ENCODE measurements around the gene SCNN1G.
A peak's percentile ranks its signal among the peaks of the same experiment; 100 is the strongest.
"Not testable (repeated sequence)": the region's sequence is repeated elsewhere in the genome, so short reads cannot be mapped to it uniquely, and the experiment has no call there.

Gene SCNN1G, protein sequence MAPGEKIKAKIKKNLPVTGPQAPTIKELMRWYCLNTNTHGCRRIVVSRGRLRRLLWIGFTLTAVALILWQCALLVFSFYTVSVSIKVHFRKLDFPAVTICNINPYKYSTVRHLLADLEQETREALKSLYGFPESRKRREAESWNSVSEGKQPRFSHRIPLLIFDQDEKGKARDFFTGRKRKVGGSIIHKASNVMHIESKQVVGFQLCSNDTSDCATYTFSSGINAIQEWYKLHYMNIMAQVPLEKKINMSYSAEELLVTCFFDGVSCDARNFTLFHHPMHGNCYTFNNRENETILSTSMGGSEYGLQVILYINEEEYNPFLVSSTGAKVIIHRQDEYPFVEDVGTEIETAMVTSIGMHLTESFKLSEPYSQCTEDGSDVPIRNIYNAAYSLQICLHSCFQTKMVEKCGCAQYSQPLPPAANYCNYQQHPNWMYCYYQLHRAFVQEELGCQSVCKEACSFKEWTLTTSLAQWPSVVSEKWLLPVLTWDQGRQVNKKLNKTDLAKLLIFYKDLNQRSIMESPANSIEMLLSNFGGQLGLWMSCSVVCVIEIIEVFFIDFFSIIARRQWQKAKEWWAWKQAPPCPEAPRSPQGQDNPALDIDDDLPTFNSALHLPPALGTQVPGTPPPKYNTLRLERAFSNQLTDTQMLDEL

GRCh38 chr16:23182679-23183542 is at the start of gene SCNN1G:
Gene SCNN1G (plus strand): TSS chr16:23182745. CDS start chr16:23186272, 3,527 bp downstream.
- no peak for DNase-seq (ENCODE audit: low read depth)

DNA sequence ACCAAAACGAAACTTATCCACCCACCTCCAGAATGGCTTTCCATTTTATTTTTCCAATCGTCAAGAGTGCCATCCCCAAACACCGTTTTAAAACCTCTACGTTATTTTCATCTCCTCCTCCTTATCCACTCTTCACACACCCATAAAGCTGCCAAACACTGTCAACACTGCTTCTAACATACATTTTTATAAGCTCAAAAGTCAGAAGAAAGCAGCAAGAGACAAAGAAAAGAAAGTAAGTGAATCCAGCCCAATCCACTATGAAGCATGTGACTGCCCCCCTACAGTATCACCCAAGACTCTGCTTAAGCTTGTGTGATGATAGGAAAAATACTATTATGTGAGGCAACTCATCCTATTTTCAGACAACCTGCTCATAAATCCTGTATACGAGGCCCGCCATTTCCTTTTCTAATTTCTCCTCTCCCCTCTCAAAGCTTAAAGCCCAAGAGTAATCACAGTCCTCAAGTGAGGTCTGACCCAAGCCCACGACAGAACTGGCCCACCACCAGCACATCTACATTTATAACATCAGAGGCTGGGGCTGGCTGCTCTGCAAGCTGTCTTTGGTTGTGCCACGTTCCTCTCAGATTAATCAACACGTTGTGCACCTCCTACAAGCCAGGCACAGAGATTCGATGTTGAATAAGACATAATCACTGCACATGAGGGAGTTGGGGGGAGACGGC is 49.6 kb upstream of the SCNN1G start:
- DNase-seq (ENCODE audit: low read depth) = no peak

- no peak for DNase-seq (ENCODE audit: low read depth)
These were observed 48.3 kb upstream of the SCNN1G start for GRCh38 chr16:23134274-23134673.

GRCh38 chr16:23137256-23137655 is 45.3 kb upstream of the SCNN1G start:
- no peak for DNase-seq (ENCODE audit: low read depth)

GRCh38 chr16:23137818-23138217 is 44.7 kb upstream of the SCNN1G start:
- no peak for DNase-seq (ENCODE audit: low read depth)

- no peak for DNase-seq (ENCODE audit: low read depth)
These were observed 42.4 kb upstream of the SCNN1G start for GRCh38 chr16:23140107-23140506.

DNA sequence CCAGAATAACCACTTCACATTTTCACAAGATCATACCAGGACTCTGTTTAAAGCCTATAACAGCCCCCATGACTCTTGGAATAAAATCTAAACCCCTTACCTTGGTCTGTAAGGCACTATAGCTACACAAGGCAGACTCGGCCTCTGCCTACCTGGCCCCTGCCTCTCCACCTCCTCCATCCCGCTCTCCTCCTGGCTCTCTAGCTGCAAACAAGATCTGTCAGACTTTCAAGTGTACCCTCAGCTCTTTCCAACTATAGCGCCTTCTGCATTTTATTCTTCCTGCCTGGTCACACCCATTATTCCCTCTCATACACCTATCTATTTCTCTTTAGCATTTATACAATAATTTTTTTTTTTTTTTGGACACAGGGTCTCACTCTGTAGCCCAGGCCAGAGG is 41.5 kb upstream of the SCNN1G start:
- no peak for DNase-seq (ENCODE audit: low read depth)

DNA sequence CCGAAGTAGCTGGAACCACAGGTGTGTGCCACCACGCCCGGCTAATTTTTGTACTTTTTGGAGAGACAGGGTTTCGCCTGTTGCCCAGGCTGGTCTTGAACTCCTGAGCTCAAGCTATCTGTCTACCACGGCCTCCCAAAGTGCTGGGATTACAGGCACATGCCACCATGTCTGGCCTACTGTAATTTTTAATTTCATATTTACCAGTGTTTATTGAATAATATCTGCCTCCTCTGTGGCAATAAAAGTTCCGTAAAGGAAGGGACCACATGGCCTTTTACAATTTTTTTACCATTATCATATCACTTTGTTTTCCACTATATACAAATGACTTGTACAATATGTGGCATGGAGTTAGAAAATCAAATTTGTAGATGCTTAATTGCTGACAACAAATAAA is 41.0 kb upstream of the SCNN1G start:
- DNase-seq (ENCODE audit: low read depth) = no peak

GRCh38 chr16:23141959-23142740 is 40.4 kb upstream of the SCNN1G start:
- no peak for DNase-seq (ENCODE audit: low read depth)

DNA sequence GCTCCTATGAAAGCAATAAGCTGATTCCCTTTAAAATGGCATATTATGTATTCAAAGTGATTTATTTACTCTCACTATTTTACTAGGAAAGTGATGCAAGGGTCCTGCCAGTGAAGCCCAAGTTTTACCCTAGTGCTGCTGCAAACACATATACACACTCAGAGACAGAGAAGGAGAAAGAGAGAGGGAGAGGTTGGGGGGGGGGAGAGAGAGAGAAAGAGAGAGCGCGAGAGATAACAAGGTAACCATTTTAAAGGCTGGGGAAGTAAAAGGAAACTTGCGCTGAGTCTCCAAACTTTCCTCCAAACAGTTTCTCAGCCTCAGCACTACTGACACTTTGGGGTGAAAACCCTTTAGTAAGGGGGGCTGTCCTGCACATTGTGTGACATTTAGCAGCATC is 39.2 kb upstream of the SCNN1G start:
- DNase-seq (ENCODE audit: low read depth) = no peak

DNA sequence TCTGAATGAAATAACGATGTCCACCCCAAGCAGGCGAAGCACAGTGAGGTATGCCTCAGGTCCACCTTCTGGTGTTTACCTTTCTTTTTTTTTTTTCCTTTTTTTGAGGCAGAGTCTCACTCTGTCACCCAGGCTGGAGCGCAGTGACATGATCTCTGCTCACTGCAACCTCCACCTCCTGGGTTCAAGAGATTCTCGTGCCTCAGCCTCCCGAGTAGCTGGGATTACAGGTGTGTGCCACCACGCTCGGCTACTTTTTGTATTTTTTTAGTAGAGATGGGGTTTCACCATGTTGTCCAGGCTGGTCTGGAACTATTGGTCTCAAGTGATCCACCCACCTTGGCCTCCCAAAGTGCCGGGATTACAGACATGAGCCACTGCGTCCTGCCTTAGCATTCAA is 38.2 kb upstream of the SCNN1G start:
- DNase-seq (ENCODE audit: low read depth) = not testable (repeated sequence)

DNA sequence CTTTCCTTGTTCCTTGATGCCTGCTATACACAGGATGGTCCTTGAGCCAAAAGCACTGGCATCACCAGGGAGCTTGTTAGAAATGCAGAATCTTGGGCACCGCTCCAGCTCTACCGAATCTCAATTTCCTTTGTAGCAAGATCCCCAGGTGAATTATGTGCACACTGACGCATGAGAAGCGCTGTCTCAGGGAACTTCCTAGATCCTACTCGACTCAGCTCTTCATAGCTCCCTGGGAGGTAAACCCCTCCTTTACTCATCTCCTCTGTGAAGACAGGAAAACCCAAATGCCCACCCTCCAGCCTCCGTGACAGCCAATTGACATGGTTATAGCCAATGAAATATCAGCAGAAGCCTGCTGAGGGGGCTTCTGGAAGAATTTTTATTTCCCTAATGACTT is 37.4 kb upstream of the SCNN1G start:
- no peak for DNase-seq (ENCODE audit: low read depth)

GRCh38 chr16:23145608-23146007 is 36.9 kb upstream of the SCNN1G start:
- DNase-seq (ENCODE audit: low read depth) = no peak

GRCh38 chr16:23146877-23147601 is 35.5 kb upstream of the SCNN1G start:
- DNase-seq (ENCODE audit: low read depth) = no peak

DNA sequence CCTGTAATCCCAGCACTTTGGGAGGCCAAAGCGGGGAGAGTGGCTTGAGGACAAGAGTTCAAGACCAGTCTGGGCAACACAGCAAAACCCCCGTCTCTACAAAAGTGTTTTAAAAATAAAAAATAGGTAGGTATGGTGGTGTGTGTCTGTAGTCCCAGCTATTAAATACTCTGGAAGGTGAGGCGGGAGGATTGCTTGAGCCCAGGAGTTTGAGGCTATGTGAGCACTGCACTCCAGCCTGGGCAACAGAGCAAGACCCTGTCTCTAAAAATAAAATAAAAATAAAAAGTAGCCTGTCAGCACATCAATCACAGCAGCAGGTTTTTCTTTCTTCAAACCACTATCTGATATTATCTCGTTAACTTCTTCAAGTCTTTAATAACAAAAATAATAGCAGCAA is 34.9 kb upstream of the SCNN1G start:
- no peak for DNase-seq (ENCODE audit: low read depth)

DNA sequence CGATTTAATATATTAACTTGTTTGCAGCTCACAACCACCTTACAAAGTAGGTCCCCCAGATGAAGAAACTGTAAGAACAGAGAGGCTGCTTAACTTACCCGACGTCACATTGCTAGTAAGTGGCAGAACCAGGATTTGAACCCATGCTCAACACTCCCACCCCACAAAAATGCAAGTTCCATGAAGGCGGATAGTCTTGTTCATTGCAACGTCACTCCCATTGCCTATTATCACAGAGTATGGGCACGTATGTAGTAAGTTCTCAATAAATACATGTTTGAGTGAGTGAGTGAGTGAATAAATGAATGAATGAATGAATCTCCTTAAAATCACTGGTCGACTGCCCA is 34.4 kb upstream of the SCNN1G start:
- no peak for DNase-seq (ENCODE audit: low read depth)

GRCh38 chr16:23148513-23149266 is 33.9 kb upstream of the SCNN1G start:
- peak; percentile 25 for DNase-seq (ENCODE audit: low read depth)

GRCh38 chr16:23149267-23149992 is 33.1 kb upstream of the SCNN1G start, which contains the start of gene USP31:
Gene USP31 (minus strand): TSS chr16:23149452. CDS start chr16:23149270, 182 bp downstream.
- DNase-seq (ENCODE audit: low read depth) = peak; percentile 82

- no peak for DNase-seq (ENCODE audit: low read depth)
These were observed 32.6 kb upstream of the SCNN1G start for GRCh38 chr16:23149993-23150364.

Measured in activated T-cell treated with anti-CD3 and anti-CD28 coated beads for 1 hour (primary cell).